HG03039 (cell line): ENCODE measurements around the gene LIMS1.
"Not testable (repeated sequence)": the region's sequence is repeated elsewhere in the genome, so short reads cannot be mapped to it uniquely, and the experiment has no call there.

Source experiments
- ATAC-seq: cut with Tn5 transposase; IDR thresholded peaks from one replicate; pipeline ENCODE4 v1.9.1; 2021; ENCODE audit warnings: mild to moderate bottlenecking, moderate library complexity; ENCODE audit not compliant: unreplicated experiment

Gene LIMS1

GRCh38 chr2:108585436-108585835 is 51.2 kb downstream of the LIMS1 start:
- ATAC-seq, result no peak

GRCh38 chr2:108586116-108586515 is 51.8 kb downstream of the LIMS1 start:
- no peak for ATAC-seq

GRCh38 chr2:108586631-108587030 is 52.4 kb downstream of the LIMS1 start:
- no peak for ATAC-seq

- ATAC-seq, result no peak
Observed at GRCh38 chr2:108587621-108588020, 53.4 kb downstream of the LIMS1 start.

- ATAC-seq, result no peak
Observed at GRCh38 chr2:108588070-108588668, 53.9 kb downstream of the LIMS1 start.

- no peak for ATAC-seq
Observed at GRCh38 chr2:108589372-108589771, 55.1 kb downstream of the LIMS1 start.

- no peak for ATAC-seq
Observed at GRCh38 chr2:108589781-108590180, 55.5 kb downstream of the LIMS1 start.

GRCh38 chr2:108591163-108591562 is 56.9 kb downstream of the LIMS1 start:
- ATAC-seq, result no peak

- no peak for ATAC-seq
Observed at GRCh38 chr2:108593547-108594098, 59.4 kb downstream of the LIMS1 start.

- peak; percentile 92 for ATAC-seq
Observed at GRCh38 chr2:108594132-108594981, 60.1 kb downstream of the LIMS1 start.

- peak; percentile 40 for ATAC-seq
Observed at GRCh38 chr2:108594982-108595464, 60.8 kb downstream of the LIMS1 start.

- not testable (repeated sequence) for ATAC-seq
Observed at GRCh38 chr2:108595771-108596170, 61.5 kb downstream of the LIMS1 start.

GRCh38 chr2:108597105-108597744 is 63.0 kb downstream of the LIMS1 start:
- not testable (repeated sequence) for ATAC-seq

GRCh38 chr2:108601199-108601598 is 66.9 kb downstream of the LIMS1 start:
- not testable (repeated sequence) for ATAC-seq

- ATAC-seq, result no peak
Observed at GRCh38 chr2:108602422-108602821, 68.2 kb downstream of the LIMS1 start.

GRCh38 chr2:108604196-108604595 is 69.9 kb downstream of the LIMS1 start:
- ATAC-seq, result no peak

- ATAC-seq, result peak; percentile 70
Observed at GRCh38 chr2:108605947-108606346, 71.7 kb downstream of the LIMS1 start.

- no peak for ATAC-seq
Observed at GRCh38 chr2:108607706-108608301, 73.5 kb downstream of the LIMS1 start.

GRCh38 chr2:108611021-108611420 is 76.8 kb downstream of the LIMS1 start:
- ATAC-seq, result no peak

- peak; percentile 74 for ATAC-seq
Observed at GRCh38 chr2:108612153-108612513, 77.9 kb downstream of the LIMS1 start.
